GM10266 (cell line): ENCODE data around the gene CXCL16.

Source experiments
- DNase-seq: peaks from one replicate; pipeline ENCODE4 v3.0.0; 2012; ENCODE audit errors: extremely low spot score
- CTCF ChIP-seq: IDR thresholded peaks from 2 replicates; pipeline ENCODE4 v1.5.1; 2012; ENCODE audit warnings: mild to moderate bottlenecking, low read depth; ENCODE audit not compliant: control insufficient read depth, insufficient read depth; ENCODE audit errors: missing control alignments

CXCL16 gene

DNA sequence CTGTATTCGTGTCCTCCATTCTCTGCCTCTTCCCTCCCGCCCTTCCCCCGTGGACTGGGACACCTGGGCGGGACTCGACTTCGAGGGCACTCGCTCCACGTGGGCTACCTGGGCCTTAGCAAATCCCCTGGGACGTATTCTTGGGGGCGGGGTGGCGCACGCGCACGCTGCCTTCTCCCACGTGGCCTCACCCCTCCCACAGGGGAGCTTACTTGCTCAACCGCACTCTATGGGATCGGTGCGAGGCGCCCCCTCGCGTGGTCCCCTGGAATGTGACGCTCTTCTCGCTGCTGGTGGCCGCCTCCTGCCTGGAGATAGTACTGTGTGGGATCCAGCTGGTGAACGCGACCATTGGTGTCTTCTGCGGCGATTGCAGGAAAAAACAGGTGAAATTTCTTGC, 42.9 kb upstream of the CXCL16 start:
- DNase-seq, result no peak
- TF ChIP-seq CTCF, result peak; percentile 13

DNA sequence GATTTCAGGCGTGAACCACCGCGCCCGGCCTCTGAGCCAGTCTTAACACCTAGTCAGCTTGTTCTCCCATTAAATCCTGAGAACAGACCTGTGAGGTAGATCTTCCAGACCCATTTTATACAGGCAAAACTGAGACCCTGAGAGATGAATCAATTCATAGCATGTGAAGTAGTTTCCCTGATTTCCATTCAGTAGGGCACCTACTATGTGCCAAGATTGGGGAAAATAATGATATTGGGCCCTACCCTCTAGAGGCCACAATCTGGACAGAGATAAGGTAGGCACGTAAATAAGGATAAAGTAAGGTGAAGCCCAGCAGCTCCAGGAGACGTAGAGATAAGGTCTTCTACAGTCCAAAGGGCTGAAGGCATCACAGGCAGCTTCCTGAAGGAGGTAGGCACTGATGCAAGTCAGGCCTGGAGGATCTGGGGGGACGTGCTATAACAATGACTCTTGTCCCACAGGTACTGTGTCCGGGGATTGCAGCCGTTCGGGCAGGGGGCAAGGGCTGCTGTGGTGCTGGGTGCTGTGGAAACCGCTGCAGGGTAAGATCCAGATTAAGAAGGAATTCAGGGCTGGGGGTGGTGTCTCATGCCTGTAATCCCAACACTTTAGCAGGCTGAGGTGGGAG, 40.7 kb upstream of the CXCL16 start:
- no peak for DNase-seq
- no peak for TF ChIP-seq CTCF

DNA sequence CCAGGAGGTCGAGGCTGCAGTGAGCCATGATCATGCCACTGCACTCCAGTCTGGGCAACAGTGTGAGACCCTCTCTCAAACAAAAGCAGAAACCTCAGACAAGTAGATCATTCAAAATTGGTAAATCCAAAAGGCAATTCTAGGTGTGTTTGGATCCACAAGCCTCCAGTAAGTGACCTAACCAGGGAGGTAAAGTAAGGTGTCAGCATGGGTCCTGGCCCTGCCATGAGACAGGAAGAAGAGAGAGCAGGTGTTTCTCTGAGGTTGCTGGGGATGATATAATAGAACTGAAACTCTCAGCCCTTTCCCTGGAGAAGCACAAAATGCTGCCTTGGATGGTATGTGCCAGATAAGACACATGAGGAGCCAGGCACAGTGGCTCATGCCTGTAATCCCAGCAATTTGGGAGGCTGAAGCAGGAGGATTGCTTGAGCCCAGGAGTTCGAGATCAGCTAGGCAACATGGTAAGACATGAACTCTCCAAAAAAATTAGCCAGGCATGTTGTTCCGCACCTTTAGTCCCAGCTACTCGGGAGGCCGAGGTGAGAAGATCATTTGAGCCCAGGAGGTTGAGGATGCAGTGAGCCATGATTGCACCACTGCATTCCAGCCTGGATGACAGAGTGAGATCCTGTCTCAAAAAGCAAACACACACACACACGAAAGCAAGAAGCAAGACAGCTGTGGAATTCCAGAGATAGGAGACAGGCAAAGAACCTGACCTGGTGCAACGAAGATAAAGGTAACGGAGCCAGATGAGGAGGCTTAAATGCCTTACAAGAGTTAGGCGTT, 38.4 kb upstream of the CXCL16 start:
- DNase-seq, result no peak
- no peak for TF ChIP-seq CTCF

DNA sequence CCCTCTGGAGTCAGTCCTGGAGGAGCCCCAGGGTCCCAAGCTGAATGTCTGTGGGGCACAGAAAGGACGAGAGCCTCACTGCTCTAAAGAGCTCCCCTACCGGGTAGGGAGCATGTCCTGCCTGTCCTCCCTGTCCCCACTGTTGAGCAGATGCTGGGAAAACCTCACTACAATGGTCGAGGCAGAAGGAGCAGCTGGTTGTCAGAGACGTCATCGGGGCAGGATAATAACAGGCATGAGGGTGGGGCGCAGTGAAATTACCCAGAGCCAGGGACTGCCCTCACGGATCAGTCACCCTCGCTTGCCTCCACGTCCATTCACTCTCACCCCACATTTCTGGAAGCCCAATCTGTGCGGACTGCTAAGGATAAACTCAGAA, 32.5 kb upstream of the CXCL16 start:
- no peak for DNase-seq
- TF ChIP-seq CTCF, result no peak

GRCh38 chr17:4771519-4772234, 31.9 kb upstream of the CXCL16 start, which contains the start of gene TM4SF5:
TSS of gene TM4SF5 (plus strand) at chr17:4771886. CDS start at chr17:4771923, 37 bp downstream.
- no peak for DNase-seq
- TF ChIP-seq CTCF, result no peak

DNA sequence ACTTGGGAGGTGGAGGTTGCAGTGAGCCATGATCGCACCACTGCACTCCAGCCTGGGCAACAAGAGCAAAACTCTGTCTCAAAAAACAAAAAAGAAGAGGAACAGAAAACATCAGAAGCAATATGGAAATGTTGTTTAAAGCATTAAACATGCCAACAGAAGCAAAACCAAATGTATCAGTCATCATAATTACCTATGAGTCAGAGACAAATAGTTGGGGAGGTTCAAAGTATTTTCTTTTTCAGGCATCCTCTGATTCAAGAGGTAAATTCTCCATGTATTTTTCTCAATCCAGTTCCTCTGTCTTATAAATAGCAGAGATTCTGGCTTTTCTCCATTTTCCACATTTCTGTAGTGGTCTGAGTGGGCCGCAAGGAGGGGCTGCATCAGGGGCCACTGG, 29.9 kb upstream of the CXCL16 start:
- no peak for TF ChIP-seq CTCF
- no peak for DNase-seq
